Measurements from ENCODE around the gene ARHGEF3. TPM values are rescaled to one million over a fixed set of nuclear protein-coding genes. Genes with fewer than 3 reads are reported as not detected.

The ARHGEF3 gene
- total RNA-seq, 1 donor from 2014 or later, result 20.9 TPM

DNA sequence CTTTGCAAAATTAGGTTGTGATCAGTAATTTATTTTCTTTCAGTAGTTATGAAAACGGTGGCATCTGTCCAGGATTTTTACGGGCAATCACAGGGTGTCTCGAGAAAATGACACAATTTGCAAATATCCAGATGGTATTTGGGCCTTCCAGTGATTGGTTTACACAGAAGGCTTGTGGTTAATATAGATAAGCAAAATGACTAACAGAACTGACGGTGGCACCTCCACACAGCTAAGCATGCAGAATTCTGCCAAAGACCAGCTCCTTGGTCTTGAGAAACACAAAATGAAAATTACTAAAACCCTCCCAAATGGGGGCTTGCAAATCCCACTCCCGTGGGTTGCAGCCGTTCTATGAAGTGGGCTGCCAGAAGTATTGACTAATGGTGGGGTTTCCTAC lies 5.5 kb downstream of the ARHGEF3 start:
- peaks cover 47% of the 10 kb centered on the region for H3K4me1 Mint-ChIP-seq (ENCODE audit: unreplicated experiment)
- no peaks in the 10 kb centered on the region for H3K27me3 Mint-ChIP-seq
- no peak for DNase-seq (ENCODE audit: extremely low spot score, unreplicated experiment)
- H3K27ac Mint-ChIP-seq, result no peak overlapping the region
- H3K4me3 Mint-ChIP-seq, result no peak overlapping the region
- H3K9me3 Mint-ChIP-seq, result no peaks in the 10 kb centered on the region
- peaks cover 8% of the 10 kb centered on the region for H3K36me3 Mint-ChIP-seq
- no peak for TF ChIP-seq CTCF (conservative IDR thresholded peaks at IDR 0.05)

DNA sequence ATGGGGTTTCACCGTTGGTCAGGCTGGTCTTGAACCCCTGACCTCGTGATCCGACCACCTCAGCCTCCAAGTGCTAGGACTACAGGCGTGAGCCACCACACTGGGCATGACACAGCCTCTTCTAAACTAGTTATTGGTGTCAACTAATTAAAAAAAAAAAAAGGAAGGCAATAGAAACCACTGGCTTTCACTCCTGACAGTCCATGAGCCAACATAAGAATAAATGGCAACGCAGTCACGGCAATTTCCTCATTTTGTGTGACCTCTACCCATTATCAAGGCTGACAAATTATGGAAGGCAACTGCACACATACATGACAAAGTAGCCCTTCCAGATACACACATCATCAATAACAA lies 5.9 kb downstream of the ARHGEF3 start:
- H3K27ac Mint-ChIP-seq, result no peak overlapping the region
- no peaks in the 10 kb centered on the region for H3K27me3 Mint-ChIP-seq
- DNase-seq (ENCODE audit: extremely low spot score, unreplicated experiment), result no peak
- H3K36me3 Mint-ChIP-seq, result peaks cover 8% of the 10 kb centered on the region
- H3K9me3 Mint-ChIP-seq, result no peaks in the 10 kb centered on the region
- H3K4me3 Mint-ChIP-seq, result no peak overlapping the region
- TF ChIP-seq CTCF (conservative IDR thresholded peaks at IDR 0.05), result no peak
- peaks cover 49% of the 10 kb centered on the region for H3K4me1 Mint-ChIP-seq (ENCODE audit: unreplicated experiment)

DNA sequence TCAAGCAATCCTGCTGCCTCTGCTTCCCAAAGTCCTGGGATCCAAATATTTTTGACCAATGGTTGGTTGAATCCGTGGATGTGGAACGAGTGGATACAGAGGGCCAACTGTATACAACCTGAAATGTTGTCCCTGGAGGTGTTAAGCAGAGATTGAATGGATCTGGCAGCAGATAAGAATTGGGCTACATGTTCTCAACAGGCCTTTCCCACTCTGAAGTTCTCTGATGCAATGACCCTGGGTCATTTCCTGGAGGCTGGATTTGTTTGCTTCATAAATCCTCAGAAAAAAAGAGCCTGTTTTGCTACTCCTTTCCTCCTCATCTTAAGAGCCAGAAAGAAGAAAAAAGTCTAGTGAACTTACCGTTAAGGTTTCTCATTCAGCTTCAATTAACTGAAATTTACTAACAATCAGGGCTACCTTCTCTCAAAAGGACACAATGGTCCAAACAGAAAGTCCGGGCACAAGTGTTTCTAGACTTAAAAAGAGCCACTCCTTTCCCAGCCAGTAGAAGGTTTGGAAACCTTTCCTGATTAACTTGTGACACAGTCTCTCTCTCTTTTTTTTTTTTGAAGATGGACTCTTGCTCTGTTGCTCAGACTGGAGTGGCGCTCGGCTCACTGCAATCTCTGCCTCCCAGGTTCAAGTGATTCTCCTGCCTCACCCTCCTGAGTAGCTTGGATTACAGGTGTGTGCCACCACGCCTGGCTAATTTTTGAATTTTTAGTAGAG lies 6.5 kb downstream of the ARHGEF3 start:
- peaks cover 8% of the 10 kb centered on the region for H3K36me3 Mint-ChIP-seq
- TF ChIP-seq CTCF (conservative IDR thresholded peaks at IDR 0.05), result no peak
- peak overlapping the region; percentile 46 for H3K27ac Mint-ChIP-seq
- H3K27me3 Mint-ChIP-seq, result no peaks in the 10 kb centered on the region
- H3K9me3 Mint-ChIP-seq, result no peaks in the 10 kb centered on the region
- DNase-seq (ENCODE audit: extremely low spot score, unreplicated experiment), result no peak
- no peak overlapping the region for H3K4me3 Mint-ChIP-seq
- H3K4me1 Mint-ChIP-seq (ENCODE audit: unreplicated experiment), result peaks cover 49% of the 10 kb centered on the region

DNA sequence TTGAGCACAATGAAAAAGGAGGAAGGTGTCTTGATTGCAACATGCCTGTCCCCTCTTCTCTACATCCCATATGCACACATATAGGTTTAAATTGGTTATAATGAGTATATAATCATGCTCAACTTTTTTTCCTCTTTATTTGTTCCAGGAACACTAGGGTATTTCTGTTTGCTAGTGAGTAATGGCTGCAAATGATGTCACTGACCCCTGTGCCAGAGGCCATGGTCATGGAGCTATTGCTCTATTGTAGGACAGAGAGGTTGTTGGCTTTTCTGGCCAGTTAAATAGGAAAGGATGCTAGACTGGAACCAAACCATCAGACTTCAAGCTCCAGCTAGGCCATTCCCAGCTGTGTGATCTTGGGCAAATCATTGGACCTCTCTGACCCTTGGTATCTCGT lies 9.6 kb downstream of the ARHGEF3 start:
- Mint-ChIP-seq H3K4me1 (ENCODE audit: unreplicated experiment) (peaks cover 31% of the 10 kb centered on the region), H3K4me3 (no peak overlapping the region), H3K36me3 (peaks cover 8% of the 10 kb centered on the region), H3K27ac (no peak overlapping the region), H3K9me3 (no peaks in the 10 kb centered on the region), H3K27me3 (no peaks in the 10 kb centered on the region)
- TF ChIP-seq CTCF (conservative IDR thresholded peaks at IDR 0.05), result no peak
- DNase-seq (ENCODE audit: extremely low spot score, unreplicated experiment), result no peak

DNA sequence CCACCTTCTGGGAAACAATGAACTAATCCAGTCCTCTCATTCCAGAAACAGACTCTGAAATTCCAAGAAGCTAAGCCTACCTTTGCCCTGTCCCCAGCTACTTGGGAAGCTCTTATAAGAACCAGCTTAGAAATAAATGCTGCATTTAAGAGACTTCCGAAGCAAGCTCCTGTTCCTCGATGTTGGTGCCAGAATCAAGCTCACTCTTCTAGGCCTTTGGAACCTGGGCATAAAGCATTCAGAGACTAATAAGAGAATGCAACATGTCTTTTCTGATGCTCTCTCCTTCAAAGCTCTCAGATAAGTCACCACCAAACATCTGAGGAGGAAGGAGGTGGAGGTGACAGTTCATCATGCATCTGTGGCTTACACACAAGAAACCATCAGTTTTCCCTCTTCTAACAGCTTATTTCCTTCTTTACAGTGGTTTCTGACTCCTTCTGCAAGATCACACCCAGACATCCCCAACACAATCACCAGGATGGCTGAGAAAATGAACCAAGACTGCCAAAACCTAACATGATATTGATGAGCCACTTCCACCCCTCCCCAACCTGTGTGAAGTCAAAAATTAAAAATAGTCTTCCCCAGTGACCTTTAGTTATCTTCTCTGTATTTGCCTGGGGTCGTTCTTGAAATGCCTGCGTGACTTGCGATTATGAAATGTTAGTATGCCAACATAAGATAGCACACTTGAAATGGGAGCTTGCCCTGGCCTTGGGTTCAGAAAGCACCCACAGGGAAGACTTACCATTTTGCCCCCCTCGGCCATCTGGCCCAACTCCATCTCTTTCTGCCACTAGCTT lies 11.5 kb downstream of the ARHGEF3 start:
- H3K27me3 Mint-ChIP-seq, result no peaks in the 10 kb centered on the region
- H3K4me1 Mint-ChIP-seq (ENCODE audit: unreplicated experiment), result peaks cover 30% of the 10 kb centered on the region
- no peak for TF ChIP-seq CTCF (conservative IDR thresholded peaks at IDR 0.05)
- H3K4me3 Mint-ChIP-seq, result no peak overlapping the region
- H3K27ac Mint-ChIP-seq, result no peak overlapping the region
- peaks cover 8% of the 10 kb centered on the region for H3K36me3 Mint-ChIP-seq
- no peak for DNase-seq (ENCODE audit: extremely low spot score, unreplicated experiment)
- no peaks in the 10 kb centered on the region for H3K9me3 Mint-ChIP-seq

All from type B pancreatic cell (in vitro differentiated cells).